Astrocyte (in vitro differentiated cells and primary cell): ENCODE results near the gene FANCF.

ENCODE experiments used
- EZH2 ChIP-seq: IDR thresholded peaks from 2 replicates; pipeline ENCODE4 v1.6.1; 2012; ENCODE audit warnings: mild to moderate bottlenecking, low read length, inconsistent platforms; ENCODE audit not compliant: insufficient read depth
- TF ChIP-seq, protein P1 (sequence below): IDR thresholded peaks from 2 replicates; pipeline ENCODE4 v1.5.1; 2011; ENCODE audit warnings: low read depth, mild to moderate bottlenecking, inconsistent platforms, low read length, moderate library complexity; ENCODE audit not compliant: insufficient read depth

DNA sequence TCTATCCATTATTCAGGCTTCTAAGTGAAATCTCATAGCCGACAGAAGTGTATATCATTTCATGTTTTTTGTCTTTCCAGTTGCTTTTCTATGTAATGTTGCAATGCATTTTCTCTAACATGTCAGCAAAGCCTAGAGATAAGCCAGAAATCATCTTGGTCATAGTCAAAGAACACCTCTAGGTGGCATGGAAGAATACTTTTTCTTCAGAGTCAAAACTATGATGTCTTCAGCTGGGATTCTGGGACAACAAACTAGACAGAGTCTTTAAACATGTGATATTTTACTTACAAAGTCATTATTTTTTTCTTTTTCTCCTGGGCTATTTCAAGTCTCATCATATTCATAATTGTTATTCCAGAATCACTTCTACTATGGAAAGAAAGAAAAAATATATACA, 45.2 kb upstream of the FANCF start:
- no peak for TF ChIP-seq EZH2
- TF ChIP-seq, protein P1, sequence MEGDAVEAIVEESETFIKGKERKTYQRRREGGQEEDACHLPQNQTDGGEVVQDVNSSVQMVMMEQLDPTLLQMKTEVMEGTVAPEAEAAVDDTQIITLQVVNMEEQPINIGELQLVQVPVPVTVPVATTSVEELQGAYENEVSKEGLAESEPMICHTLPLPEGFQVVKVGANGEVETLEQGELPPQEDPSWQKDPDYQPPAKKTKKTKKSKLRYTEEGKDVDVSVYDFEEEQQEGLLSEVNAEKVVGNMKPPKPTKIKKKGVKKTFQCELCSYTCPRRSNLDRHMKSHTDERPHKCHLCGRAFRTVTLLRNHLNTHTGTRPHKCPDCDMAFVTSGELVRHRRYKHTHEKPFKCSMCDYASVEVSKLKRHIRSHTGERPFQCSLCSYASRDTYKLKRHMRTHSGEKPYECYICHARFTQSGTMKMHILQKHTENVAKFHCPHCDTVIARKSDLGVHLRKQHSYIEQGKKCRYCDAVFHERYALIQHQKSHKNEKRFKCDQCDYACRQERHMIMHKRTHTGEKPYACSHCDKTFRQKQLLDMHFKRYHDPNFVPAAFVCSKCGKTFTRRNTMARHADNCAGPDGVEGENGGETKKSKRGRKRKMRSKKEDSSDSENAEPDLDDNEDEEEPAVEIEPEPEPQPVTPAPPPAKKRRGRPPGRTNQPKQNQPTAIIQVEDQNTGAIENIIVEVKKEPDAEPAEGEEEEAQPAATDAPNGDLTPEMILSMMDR = no peak
